Trophoblast cell (in vitro differentiated cells and primary cell): ENCODE data around the gene C14orf180.

ENCODE experiments used
- DNase-seq, 2 donors: peaks; one replicate each; pipeline ENCODE4 v3.0.0-alpha.2; 2016
- H2AFZ ChIP-seq: 2 replicates; pipeline ENCODE4 v1.6.1; 2013; ENCODE audit warnings: low read length, moderate library complexity, mild to moderate bottlenecking; ENCODE audit not compliant: insufficient read depth, poor library complexity
- H2AK5ac ChIP-seq: 2 replicates; pipeline ENCODE4 v1.6.1; 2013; ENCODE audit warnings: mild to moderate bottlenecking, low read length
- H2BK120ac ChIP-seq: 2 replicates; pipeline ENCODE4 v1.6.1; 2013; ENCODE audit warnings: low read length, mild to moderate bottlenecking, moderate library complexity; ENCODE audit not compliant: insufficient read depth, poor library complexity
- H2BK12ac ChIP-seq: 2 replicates; pipeline ENCODE4 v1.6.1; 2013; ENCODE audit warnings: mild to moderate bottlenecking, low read length, moderate library complexity
- H2BK5ac ChIP-seq: 2 replicates; pipeline ENCODE4 v1.6.1; 2013; ENCODE audit warnings: low read length, low read depth, moderate library complexity, mild to moderate bottlenecking; ENCODE audit not compliant: poor library complexity
- H3K14ac ChIP-seq: 2 replicates; pipeline ENCODE4 v1.6.1; 2013; ENCODE audit warnings: mild to moderate bottlenecking, low read length
- H3K18ac ChIP-seq: 2 replicates; pipeline ENCODE4 v1.6.1; 2013; ENCODE audit warnings: mild to moderate bottlenecking, low read length
- H3K23ac ChIP-seq: 2 replicates; pipeline ENCODE4 v1.6.1; 2013; ENCODE audit warnings: low read length
- H3K27ac ChIP-seq: 2 replicates; pipeline ENCODE4 v1.5.1; 2013; ENCODE audit warnings: low read depth, mild to moderate bottlenecking, inconsistent platforms, low read length, moderate library complexity
- H3K27me3 ChIP-seq: 2 replicates; pipeline ENCODE4 v1.6.1; 2013; ENCODE audit warnings: inconsistent platforms, mild to moderate bottlenecking, low read length, moderate library complexity; ENCODE audit not compliant: insufficient read depth
- H3K36me3 ChIP-seq, 2 experiments: 1 replicate in 1 of 2; 2 replicates in 1 of 2; pipeline ENCODE4 v1.6.1; 2013; ENCODE audit warnings: low read length in 2 of 2, mild to moderate bottlenecking in 2 of 2, moderate library complexity in 1 of 2; ENCODE audit not compliant: insufficient read depth in 2 of 2, control insufficient read depth in 1 of 2
- H3K4ac ChIP-seq: 2 replicates; pipeline ENCODE4 v1.6.1; 2013; ENCODE audit warnings: low read depth, mild to moderate bottlenecking, low read length, moderate library complexity
- H3K4me1 ChIP-seq, 2 experiments: 1 replicate in 1 of 2; 2 replicates in 1 of 2; pipeline ENCODE4 v1.6.1; 2013; ENCODE audit warnings: low read length in 2 of 2, mild to moderate bottlenecking in 2 of 2, moderate library complexity in 1 of 2; ENCODE audit not compliant: insufficient read depth in 2 of 2, control insufficient read depth in 1 of 2
- H3K4me2 ChIP-seq: 2 replicates; pipeline ENCODE4 v1.6.1; 2013; ENCODE audit warnings: inconsistent platforms, mild to moderate bottlenecking, low read length, moderate library complexity
- H3K4me3 ChIP-seq: 2 replicates; pipeline ENCODE4 v1.5.1; 2013; ENCODE audit warnings: mild to moderate bottlenecking, low read depth, low read length, inconsistent platforms
- H3K79me1 ChIP-seq: one replicate; pipeline ENCODE4 v1.6.1; 2013; ENCODE audit warnings: low read length
- H3K79me2 ChIP-seq: 2 replicates; pipeline ENCODE4 v1.6.1; 2013; ENCODE audit warnings: low read length, mild to moderate bottlenecking; ENCODE audit not compliant: control insufficient read depth, insufficient read depth, poor library complexity
- H3K9ac ChIP-seq: 2 replicates; pipeline ENCODE4 v1.6.1; 2013; ENCODE audit warnings: mild to moderate bottlenecking, low read length
- H3K9me3 ChIP-seq: 2 replicates; pipeline ENCODE4 v1.6.1; 2013; ENCODE audit warnings: low read depth, mild to moderate bottlenecking, control low read depth, inconsistent platforms, low read length; ENCODE audit not compliant: insufficient read depth
- H4K12ac ChIP-seq: 2 replicates; pipeline ENCODE4 v1.6.1; 2013; ENCODE audit warnings: low read depth, mild to moderate bottlenecking, low read length, moderate library complexity
- H4K8ac ChIP-seq: 2 replicates; pipeline ENCODE4 v1.6.1; 2013; ENCODE audit warnings: low read depth, mild to moderate bottlenecking, low read length, moderate library complexity
- H4K91ac ChIP-seq: one replicate; pipeline ENCODE4 v1.6.1; 2013; ENCODE audit warnings: low read depth, mild to moderate bottlenecking, low read length, moderate library complexity
- WGBS: extraction: QIAGEN DNeasy Blood & Tissue Kit; methylation state at CpG from one replicate; pipeline ENCODE4 v1.1.7; 2013; ENCODE audit warnings: missing lambda C conversion rate; ENCODE audit not compliant: insufficient read length, insufficient coverage; ENCODE audit errors: extremely low coverage; 5-methylcytosine and 5-hydroxymethylcytosine counted together

Gene C14orf180

DNA sequence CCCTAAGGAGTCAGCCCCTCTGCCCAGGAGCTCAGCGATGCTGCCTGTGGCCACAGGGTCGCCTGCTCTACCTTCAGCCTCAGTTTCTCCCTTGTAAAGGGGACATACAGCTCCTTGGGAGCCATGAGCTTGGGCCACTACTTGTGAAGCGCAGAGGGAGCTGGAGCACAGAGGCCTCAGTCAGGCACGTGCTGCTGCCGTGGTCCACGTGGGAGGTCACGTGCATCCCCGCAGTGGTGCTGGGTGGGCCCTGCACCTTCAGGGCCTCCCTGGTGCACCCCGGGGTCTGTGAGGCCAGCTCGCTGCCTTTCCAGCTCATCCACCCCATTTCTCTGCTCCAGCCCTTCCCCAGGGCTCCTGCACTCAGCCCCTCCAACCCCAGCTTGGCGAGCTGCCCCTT lies 10.9 kb upstream of the C14orf180 start:
- no peaks in the 10 kb centered on the region for H3K9me3 ChIP-seq
- no peak overlapping the region for H3K14ac ChIP-seq
- no peak overlapping the region for H2BK120ac ChIP-seq
- H2BK12ac ChIP-seq = no peak overlapping the region
- H4K12ac ChIP-seq = no peak overlapping the region
- H2BK5ac ChIP-seq = no peak overlapping the region
- H3K27ac ChIP-seq = no peak overlapping the region
- H3K36me3 ChIP-seq = no peaks in the 10 kb centered on the region
- no peak overlapping the region for H3K4me3 ChIP-seq
- no peak overlapping the region for H3K4ac ChIP-seq
- no peak for DNase-seq
- no peaks in the 10 kb centered on the region for H3K27me3 ChIP-seq
- H2AFZ ChIP-seq = no peak overlapping the region
- no CpG with 5 or more reads among the region's 11 CpGs for WGBS
- no peaks in the 10 kb centered on the region for H3K4me1 ChIP-seq
- H3K79me2 ChIP-seq = no peaks in the 10 kb centered on the region
- H4K8ac ChIP-seq = no peak overlapping the region
- no peak overlapping the region for H4K91ac ChIP-seq
- no peak overlapping the region for H3K23ac ChIP-seq
- H3K18ac ChIP-seq = no peak overlapping the region
- H3K9ac ChIP-seq = no peak overlapping the region
- H3K4me2 ChIP-seq = no peak overlapping the region
- no peak overlapping the region for H2AK5ac ChIP-seq
- H3K79me1 ChIP-seq = no peaks in the 10 kb centered on the region

DNA sequence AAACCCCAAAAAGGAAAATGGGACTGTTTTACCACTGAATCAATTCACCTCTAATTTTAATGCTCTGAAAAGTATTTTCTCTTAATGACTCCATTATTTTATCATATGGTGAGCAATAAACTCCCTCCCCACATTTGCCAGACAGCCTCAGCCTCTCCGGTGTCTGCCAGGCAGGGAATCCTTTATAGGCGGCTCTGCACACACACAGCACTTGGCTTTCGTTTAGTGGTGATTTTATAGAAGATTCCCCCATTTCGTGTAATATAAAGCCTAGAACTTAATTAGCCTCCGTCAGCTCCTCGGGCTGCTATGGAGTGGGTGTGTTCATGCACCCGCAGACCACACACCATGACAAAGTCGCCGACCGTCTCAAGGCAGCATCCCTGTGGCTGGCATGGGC lies 10.1 kb upstream of the C14orf180 start:
- Histone ChIP-seq H2AK5ac (no peak overlapping the region), H3K9me3 (no peaks in the 10 kb centered on the region), H3K27me3 (no peaks in the 10 kb centered on the region), H3K79me1 (no peaks in the 10 kb centered on the region), H3K79me2 (no peaks in the 10 kb centered on the region), H3K4me3 (no peak overlapping the region), H3K27ac (no peak overlapping the region), H2BK5ac (no peak overlapping the region), H3K4me2 (no peak overlapping the region), H4K8ac (no peak overlapping the region), H4K12ac (no peak overlapping the region), H3K4ac (no peak overlapping the region), H3K23ac (no peak overlapping the region), H3K9ac (no peak overlapping the region), H3K4me1 (no peaks in the 10 kb centered on the region), H3K36me3 (no peaks in the 10 kb centered on the region), H2AFZ (no peak overlapping the region), H2BK12ac (no peak overlapping the region), H4K91ac (no peak overlapping the region), H2BK120ac (no peak overlapping the region), H3K18ac (no peak overlapping the region), H3K14ac (no peak overlapping the region)
- no peak for DNase-seq
- no CpG with 5 or more reads among the region's 10 CpGs for WGBS

DNA sequence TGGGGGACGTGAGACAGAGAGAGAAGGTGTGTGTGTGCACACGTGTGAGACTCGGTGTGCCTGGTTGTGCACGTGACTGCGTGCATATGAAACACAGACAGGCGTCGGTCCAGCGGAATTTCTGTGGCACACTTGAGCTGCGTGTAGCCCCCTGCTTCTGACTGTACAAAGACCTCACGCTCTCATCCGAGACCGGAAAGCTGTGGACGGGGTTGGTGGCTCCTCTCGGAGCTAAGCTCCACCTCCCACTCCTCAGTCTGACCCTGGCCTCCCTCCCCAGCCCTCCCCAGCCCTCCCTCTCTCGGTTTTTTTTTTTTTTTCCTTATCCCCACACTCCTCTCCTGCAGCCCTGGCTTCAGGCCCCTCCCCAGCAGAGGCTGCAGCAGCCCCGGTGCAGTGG lies 8.3 kb upstream of the C14orf180 start:
- Histone ChIP-seq H3K14ac (no peak overlapping the region), H3K4ac (no peak overlapping the region), H2BK5ac (no peak overlapping the region), H3K9me3 (no peaks in the 10 kb centered on the region), H3K79me2 (no peaks in the 10 kb centered on the region), H2BK12ac (no peak overlapping the region), H4K12ac (no peak overlapping the region), H3K79me1 (no peaks in the 10 kb centered on the region), H3K9ac (no peak overlapping the region), H2BK120ac (no peak overlapping the region), H3K4me3 (no peak overlapping the region), H3K18ac (no peak overlapping the region), H3K4me2 (no peak overlapping the region), H3K36me3 (no peaks in the 10 kb centered on the region), H4K8ac (no peak overlapping the region), H2AFZ (no peak overlapping the region), H3K23ac (no peak overlapping the region), H3K27ac (no peak overlapping the region), H4K91ac (no peak overlapping the region), H2AK5ac (no peak overlapping the region), H3K27me3 (no peaks in the 10 kb centered on the region), H3K4me1 (no peaks in the 10 kb centered on the region)
- no CpG with 5 or more reads among the region's 16 CpGs for WGBS
- DNase-seq = no peak

- no peak overlapping the region for H4K8ac ChIP-seq
- no peak overlapping the region for H2AK5ac ChIP-seq
- no peaks in the 10 kb centered on the region for H3K4me1 ChIP-seq
- no peak overlapping the region for H3K4ac ChIP-seq
- no peak overlapping the region for H2AFZ ChIP-seq
- H3K27ac ChIP-seq = no peak overlapping the region
- H4K91ac ChIP-seq = no peak overlapping the region
- no peak overlapping the region for H3K14ac ChIP-seq
- H3K36me3 ChIP-seq = no peaks in the 10 kb centered on the region
- H3K23ac ChIP-seq = no peak overlapping the region
- H2BK120ac ChIP-seq = no peak overlapping the region
- no peak overlapping the region for H3K18ac ChIP-seq
- no CpG with 5 or more reads among the region's 11 CpGs for WGBS
- no peak overlapping the region for H3K9ac ChIP-seq
- DNase-seq = no peak
- H3K27me3 ChIP-seq = no peaks in the 10 kb centered on the region
- no peak overlapping the region for H3K4me3 ChIP-seq
- H2BK5ac ChIP-seq = no peak overlapping the region
- H4K12ac ChIP-seq = no peak overlapping the region
- no peaks in the 10 kb centered on the region for H3K79me1 ChIP-seq
- H2BK12ac ChIP-seq = no peak overlapping the region
- no peaks in the 10 kb centered on the region for H3K9me3 ChIP-seq
- H3K4me2 ChIP-seq = no peak overlapping the region
- no peaks in the 10 kb centered on the region for H3K79me2 ChIP-seq
Measured at GRCh38 chr14:104572024-104572626, 7.4 kb upstream of the C14orf180 start.
